ENCODE results near the gene DOCK10. TPM values are rescaled to one million over a fixed set of nuclear protein-coding genes. Genes with fewer than 3 reads are reported as not detected.
"Not testable (repeated sequence)": the region's sequence is repeated elsewhere in the genome, so short reads cannot be mapped to it uniquely, and the experiment has no call there.

DOCK10 gene
- total and polyA plus RNA-seq, 8 donors = 0.89 to 33.8 (median 3.2) TPM

GRCh38 chr2:224918626-224919471 is 123.4 kb downstream of the DOCK10 start:
- intact Hi-C loops (cut with DNase I; ENCODE audit: low total_unique reads) = loop anchor here (10.0 kb wide), 1 partner anchor 66 kb away; no protein-coding TSS in a partner anchor

GRCh38 chr2:224917246-224917645 is 125.0 kb downstream of the DOCK10 start:
- not testable (repeated sequence) for H3K4me1 ChIP-seq, DNase-seq, H3K36me3 ChIP-seq, H3K9me3 ChIP-seq, H3K27ac ChIP-seq, H3K4me3 ChIP-seq, H3K27me3 ChIP-seq
- intact Hi-C loops (cut with DNase I; ENCODE audit: low total_unique reads) = loop anchor here (10.0 kb wide), 1 partner anchor 68 kb away; no protein-coding TSS in a partner anchor
- 86 to 94% (median 92%) methylated on average over 5 of the region's 5 CpGs for WGBS, 5 donors

More at GRCh38 chr2:224918626-224919471, 123.4 kb downstream of the DOCK10 start:
- TF ChIP-seq EP300 (IDR thresholded peaks at IDR 0.05) (no peak), CTCF (IDR thresholded peaks at IDR 0.05) (no peak), POLR2AphosphoS5 (IDR thresholded peaks at IDR 0.05) (no peak), POLR2A (IDR thresholded peaks at IDR 0.05) (no peak)
- Histone ChIP-seq H3K4me3 (no peak overlapping the region), H3K9me3 (no peaks in the 10 kb centered on the region), H3K27me3 (no peaks in the 10 kb centered on the region), H3K36me3 (no peaks in the 10 kb centered on the region), H3K4me1 (peaks cover 0 to 5% (median 2%) of the 10 kb centered on the region in 4 donors), H3K27ac (no peak overlapping the region)
- DNase-seq = no peak
- 86 to 96% (median 94%) methylated on average over 4 of the region's 4 CpGs for WGBS, 5 donors

- no peaks in the 10 kb centered on the region for H3K9me3 ChIP-seq
- TF ChIP-seq CTCF (IDR thresholded peaks at IDR 0.05) = no peak
- no peak for TF ChIP-seq EP300 (IDR thresholded peaks at IDR 0.05)
- no peak for TF ChIP-seq POLR2A (IDR thresholded peaks at IDR 0.05)
- no peak for TF ChIP-seq POLR2AphosphoS5 (IDR thresholded peaks at IDR 0.05)
- H3K4me3 ChIP-seq = no peak overlapping the region
- H3K27ac ChIP-seq = no peak overlapping the region
- intact Hi-C loops (cut with DNase I; ENCODE audit: low total_unique reads) = loop anchor here (10.0 kb wide), 1 partner anchor 70 kb away; no protein-coding TSS in a partner anchor
- H3K27me3 ChIP-seq = no peaks in the 10 kb centered on the region
- peaks cover 4 to 12% (median 6%) of the 10 kb centered on the region in 4 donors for H3K4me1 ChIP-seq
- DNase-seq = no peak
- WGBS, 5 donors = 70 to 81% (median 78%) methylated on average over 1 of the region's 1 CpG
- no peaks in the 10 kb centered on the region for H3K36me3 ChIP-seq
Measured at GRCh38 chr2:224915136-224915535, 127.1 kb downstream of the DOCK10 start.

GRCh38 chr2:224910574-224910925 is 131.7 kb downstream of the DOCK10 start:
- Histone ChIP-seq H3K36me3 (no peaks in the 10 kb centered on the region), H3K27me3 (no peaks in the 10 kb centered on the region), H3K9me3 (no peaks in the 10 kb centered on the region), H3K27ac (peak overlapping the region in 4 of 5 donors; percentile 13 to 55 (median 50)), H3K4me3 (no peak overlapping the region), H3K4me1 (peaks cover 8 to 21% (median 12%) of the 10 kb centered on the region in 4 donors)
- 7 to 19% (median 13%) methylated on average over 1 of the region's 1 CpG for WGBS, 5 donors
- TF ChIP-seq CTCF (IDR thresholded peaks at IDR 0.05) = no peak
- no peak for TF ChIP-seq POLR2A (IDR thresholded peaks at IDR 0.05)
- no peak for TF ChIP-seq EP300 (IDR thresholded peaks at IDR 0.05)
- TF ChIP-seq POLR2AphosphoS5 (IDR thresholded peaks at IDR 0.05) = no peak
- DNase-seq = peak in 1 of 2 donors; percentile 54
- intact Hi-C loops (cut with DNase I; ENCODE audit: low total_unique reads) = loop anchor here (10.0 kb wide), 1 partner anchor 74 kb away; no protein-coding TSS in a partner anchor

All from stomach (tissue), 9 donors.